GM18861 (cell line): ENCODE data around the gene DAZ2.
"Not testable (repeated sequence)": the region's sequence is repeated elsewhere in the genome, so short reads cannot be mapped to it uniquely, and the experiment has no call there.

Experiments
- ATAC-seq: cut with Tn5 transposase; IDR thresholded peaks from one replicate; pipeline ENCODE4 v1.9.1; 2021; ENCODE audit not compliant: unreplicated experiment

The DAZ2 gene, protein sequence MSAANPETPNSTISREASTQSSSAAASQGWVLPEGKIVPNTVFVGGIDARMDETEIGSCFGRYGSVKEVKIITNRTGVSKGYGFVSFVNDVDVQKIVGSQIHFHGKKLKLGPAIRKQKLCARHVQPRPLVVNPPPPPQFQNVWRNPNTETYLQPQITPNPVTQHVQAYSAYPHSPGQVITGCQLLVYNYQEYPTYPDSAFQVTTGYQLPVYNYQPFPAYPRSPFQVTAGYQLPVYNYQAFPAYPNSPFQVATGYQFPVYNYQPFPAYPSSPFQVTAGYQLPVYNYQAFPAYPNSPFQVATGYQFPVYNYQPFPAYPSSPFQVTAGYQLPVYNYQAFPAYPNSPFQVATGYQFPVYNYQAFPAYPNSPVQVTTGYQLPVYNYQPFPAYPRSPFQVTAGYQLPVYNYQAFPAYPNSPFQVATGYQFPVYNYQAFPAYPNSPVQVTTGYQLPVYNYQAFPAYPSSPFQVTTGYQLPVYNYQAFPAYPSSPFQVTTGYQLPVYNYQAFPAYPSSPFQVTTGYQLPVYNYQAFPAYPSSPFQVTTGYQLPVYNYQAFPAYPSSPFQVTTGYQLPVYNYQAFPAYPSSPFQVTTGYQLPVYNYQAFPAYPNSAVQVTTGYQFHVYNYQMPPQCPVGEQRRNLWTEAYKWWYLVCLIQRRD

DNA sequence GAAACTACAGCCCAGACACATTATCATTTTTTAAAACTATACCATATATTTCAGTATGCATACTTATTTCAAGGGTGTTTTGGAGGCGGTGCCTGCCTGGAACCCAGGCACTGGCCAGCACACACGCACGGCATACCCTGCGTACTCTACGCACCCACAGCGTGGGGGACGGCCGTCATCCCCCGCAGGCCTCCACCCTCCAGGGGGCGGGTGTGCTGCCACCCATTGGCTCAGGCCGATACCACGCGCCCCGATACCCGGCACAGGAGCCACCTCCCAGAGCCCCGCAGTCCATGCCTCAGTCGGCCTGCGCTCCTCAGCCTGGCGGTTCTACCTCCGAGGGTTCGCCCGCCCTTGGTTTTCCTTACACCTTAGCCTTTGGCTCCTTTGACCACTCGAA lies at the start of gene DAZ2:
DAZ2 (plus strand) TSS at position 301 of the 400 bp plus-strand sequence. CDS start 208 bp downstream, outside the sequence.
- not testable (repeated sequence) for ATAC-seq

DNA sequence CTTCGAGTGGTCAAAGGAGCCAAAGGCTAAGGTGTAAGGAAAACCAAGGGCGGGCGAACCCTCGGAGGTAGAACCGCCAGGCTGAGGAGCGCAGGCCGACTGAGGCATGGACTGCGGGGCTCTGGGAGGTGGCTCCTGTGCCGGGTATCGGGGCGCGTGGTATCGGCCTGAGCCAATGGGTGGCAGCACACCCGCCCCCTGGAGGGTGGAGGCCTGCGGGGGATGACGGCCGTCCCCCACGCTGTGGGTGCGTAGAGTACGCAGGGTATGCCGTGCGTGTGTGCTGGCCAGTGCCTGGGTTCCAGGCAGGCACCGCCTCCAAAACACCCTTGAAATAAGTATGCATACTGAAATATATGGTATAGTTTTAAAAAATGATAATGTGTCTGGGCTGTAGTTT lies 20.4 kb upstream of the DAZ2 start, which contains the start of gene DAZ1:
DAZ1 (minus strand) TSS at position 101 of the 400 bp plus-strand sequence. CDS start 208 bp downstream, outside the sequence.
- not testable (repeated sequence) for ATAC-seq

DNA sequence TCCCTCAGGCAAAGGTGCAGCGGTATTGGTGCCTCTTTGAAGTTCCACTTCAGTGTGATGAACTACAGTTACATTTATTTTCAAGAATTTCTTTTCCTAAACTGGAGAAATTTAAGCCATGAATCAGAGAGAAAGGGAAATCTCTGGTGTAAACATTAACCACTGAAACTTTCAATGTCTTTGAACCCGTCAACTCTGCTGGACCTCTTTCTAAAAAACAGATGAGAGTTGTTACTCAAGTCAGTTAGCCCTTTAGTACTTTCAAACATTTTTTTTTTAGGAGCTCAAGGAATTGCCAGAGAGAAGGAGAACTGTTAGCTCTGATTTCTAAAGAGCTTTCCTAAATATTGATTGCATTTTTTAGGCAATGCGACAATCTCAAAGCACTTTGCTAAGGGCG lies 11.9 kb upstream of the DAZ2 start:
- ATAC-seq = not testable (repeated sequence)

DNA sequence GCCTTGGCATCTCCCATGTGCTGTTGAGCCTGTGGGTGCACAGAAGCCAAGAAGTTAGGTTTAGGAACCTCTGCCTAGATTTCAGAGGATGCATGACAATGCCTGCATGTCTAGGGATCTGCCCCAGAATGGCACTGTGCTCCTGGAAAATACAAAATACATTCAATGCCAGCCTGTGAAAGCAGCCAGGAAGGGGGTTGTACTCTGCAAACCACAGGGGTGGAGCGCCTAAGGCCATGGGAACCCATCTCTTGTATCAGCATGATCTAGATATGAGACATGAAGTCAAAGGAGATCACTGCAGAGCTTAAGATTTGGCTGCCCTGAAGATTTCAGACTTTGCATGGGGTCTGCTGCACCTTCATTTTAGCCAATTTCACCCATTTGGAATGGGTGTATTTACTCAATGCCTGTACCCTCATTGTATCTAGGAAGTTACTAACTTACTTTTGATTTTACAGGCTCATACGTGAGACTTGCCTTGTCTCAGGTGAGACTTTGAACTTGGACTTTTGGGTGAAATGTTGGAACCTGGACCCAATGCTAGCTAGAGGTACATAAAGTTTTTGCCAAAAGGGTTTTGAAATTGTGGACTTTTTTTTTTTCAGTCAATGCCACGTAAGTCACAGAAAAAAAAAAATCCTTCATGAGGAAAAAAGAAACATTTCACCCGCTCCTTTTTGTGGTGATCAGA lies 9.4 kb upstream of the DAZ2 start:
- ATAC-seq = not testable (repeated sequence)

DNA sequence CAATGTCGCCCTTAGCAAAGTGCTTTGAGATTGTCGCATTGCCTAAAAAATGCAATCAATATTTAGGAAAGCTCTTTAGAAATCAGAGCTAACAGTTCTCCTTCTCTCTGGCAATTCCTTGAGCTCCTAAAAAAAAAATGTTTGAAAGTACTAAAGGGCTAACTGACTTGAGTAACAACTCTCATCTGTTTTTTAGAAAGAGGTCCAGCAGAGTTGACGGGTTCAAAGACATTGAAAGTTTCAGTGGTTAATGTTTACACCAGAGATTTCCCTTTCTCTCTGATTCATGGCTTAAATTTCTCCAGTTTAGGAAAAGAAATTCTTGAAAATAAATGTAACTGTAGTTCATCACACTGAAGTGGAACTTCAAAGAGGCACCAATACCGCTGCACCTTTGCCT lies 8.7 kb upstream of the DAZ2 start:
- ATAC-seq = not testable (repeated sequence)
